NB4 (cell line): ENCODE measurements around the gene MRPL10.

Experiments used
- CTCF ChIP-seq: IDR thresholded peaks from one replicate; pipeline ENCODE4 v1.5.1; 2012; ENCODE audit warnings: low read depth, low read length
- MAX ChIP-seq: IDR thresholded peaks from 2 replicates; pipeline ENCODE4 v1.6.1; 2011; ENCODE audit warnings: low read depth, low read length
- POLR2A ChIP-seq: IDR thresholded peaks from 2 replicates; pipeline ENCODE4 v1.6.1; 2011; ENCODE audit warnings: mild to moderate bottlenecking; ENCODE audit not compliant: insufficient read length; ENCODE audit errors: extremely low read depth

DNA sequence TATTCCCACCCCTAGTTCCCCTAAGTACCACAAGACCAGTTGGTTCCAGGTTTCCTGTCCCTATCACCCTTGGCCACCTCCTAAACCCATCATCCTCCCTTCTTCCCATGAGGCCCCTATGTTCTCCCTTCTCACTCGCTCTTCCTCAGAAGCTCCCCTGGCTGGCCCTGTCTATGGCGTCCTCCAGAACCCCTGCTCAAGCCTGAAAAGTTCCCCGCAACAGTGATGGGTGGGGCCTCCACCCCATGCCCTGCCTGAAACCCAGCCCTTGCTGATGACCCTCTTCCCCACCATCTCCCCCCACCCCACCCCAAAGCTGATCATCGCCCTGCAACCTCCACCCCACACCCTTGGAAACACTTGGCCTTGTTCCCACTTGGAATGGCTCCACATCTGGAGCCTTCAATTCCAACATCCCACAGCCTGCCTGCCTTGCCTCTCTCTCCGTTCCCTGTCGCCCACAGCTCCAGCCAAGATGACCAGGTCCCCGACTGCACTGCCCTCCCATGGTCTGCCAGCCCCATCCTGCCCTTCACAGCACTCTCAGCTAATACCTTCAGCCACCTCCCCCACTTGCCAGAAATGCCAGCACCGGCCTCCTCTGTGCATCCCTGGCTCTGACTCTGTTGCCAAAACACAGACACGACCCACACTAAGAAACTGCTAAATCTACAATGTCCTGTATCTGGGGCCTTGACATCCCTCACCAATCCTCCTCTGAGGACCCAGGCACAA lies 20.3 kb downstream of the MRPL10 start:
- no peak for TF ChIP-seq CTCF
- TF ChIP-seq MAX = no peak
- TF ChIP-seq POLR2A = no peak
